ENCODE data around the gene MAST4. TPM values are rescaled to one million over a fixed set of nuclear protein-coding genes. Genes with fewer than 3 reads are reported as not detected.

The MAST4 gene
- total and polyA plus RNA-seq, 2 donors = 12.9 to 69.1 TPM

DNA sequence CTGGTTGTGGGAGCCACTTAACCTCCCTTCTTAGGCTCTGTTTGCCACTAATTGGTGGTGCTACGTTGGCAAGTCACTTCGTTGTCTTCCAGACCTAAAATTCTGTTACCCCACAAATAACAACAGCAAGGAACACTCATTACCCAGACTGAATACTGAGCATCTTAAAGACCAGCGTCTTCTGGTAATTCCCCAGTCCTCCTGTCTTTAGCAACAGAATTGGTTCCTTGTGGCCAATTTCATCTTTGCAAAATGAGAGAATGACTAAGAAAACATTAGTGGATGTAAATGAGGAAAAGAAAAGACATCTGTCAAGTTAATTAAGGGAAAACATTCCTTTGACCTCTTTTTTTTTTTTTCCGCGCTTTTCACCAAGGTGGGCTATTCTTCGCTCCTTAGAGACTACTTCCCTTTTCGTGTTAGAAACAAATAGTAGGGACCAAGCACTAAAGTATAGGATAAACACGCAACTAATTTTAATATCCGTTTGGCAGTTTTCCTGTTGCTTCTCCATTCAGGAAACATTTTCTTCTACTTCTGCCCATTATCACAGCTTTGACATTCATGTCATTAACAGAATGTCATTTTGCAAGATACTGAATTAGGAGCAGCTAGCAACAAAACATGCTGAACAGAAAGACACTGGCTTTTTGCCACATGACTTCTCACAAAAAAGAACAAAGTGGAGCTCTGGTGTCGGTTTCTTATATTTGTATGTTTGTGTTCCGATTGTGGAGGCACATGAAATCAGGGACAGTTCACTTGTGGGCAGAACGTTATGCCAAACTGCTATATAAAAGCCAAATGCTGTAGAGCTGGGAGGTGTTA is 446.2 kb downstream of the MAST4 start:
- WGBS = 72% methylated on average over 12 of the region's 12 CpGs
- no peak overlapping the region for H3K4me3 ChIP-seq (ENCODE audit: low read depth, low read length)
- H3K36me3 ChIP-seq (ENCODE audit: insufficient read depth) = peaks cover 2% of the 10 kb centered on the region
- H3K4me1 ChIP-seq (ENCODE audit: insufficient read depth) = peaks cover 2% of the 10 kb centered on the region
- no peak overlapping the region for H3K27ac ChIP-seq (ENCODE audit: low read depth)
- no peak for DNase-seq (ENCODE audit: extremely low spot score)

DNA sequence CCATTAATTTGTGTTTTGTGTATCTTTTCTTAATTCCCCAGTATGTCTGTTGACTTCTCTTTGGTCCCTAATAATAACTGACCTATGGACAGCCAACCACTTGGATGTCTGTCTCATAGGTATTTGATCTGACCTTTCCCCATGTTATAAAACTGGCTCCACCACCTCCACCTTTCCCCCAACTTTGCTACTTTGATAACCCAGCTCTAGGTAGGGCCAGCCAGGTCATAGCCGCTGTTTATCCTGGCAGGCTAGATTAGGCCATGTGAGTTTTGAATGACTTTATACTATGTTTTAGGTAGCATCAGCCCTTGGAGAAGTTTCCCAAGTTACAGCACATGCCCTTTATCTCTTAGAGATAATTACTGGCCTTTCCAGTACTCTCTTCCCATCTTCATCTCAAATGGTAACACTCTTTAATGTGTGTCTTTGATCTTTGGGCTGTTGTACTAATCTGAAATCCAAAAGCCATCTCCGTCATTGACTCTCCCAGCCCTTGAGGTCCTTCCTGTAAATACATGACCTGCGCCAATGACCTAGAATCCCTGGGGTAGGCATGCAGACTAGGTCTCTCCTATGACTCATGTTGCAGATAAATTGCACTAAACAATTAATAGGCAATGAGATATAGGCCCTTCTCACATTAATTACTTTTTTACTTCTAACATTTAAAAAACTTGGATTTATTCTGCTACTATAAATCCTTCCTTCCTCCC is 447.8 kb downstream of the MAST4 start:
- 93% methylated on average over 3 of the region's 3 CpGs for WGBS
- no peak overlapping the region for H3K27ac ChIP-seq (ENCODE audit: low read depth)
- DNase-seq (ENCODE audit: extremely low spot score) = no peak
- H3K36me3 ChIP-seq (ENCODE audit: insufficient read depth) = peaks cover 2% of the 10 kb centered on the region
- H3K4me3 ChIP-seq (ENCODE audit: low read depth, low read length) = no peak overlapping the region
- peaks cover 2% of the 10 kb centered on the region for H3K4me1 ChIP-seq (ENCODE audit: insufficient read depth)

DNA sequence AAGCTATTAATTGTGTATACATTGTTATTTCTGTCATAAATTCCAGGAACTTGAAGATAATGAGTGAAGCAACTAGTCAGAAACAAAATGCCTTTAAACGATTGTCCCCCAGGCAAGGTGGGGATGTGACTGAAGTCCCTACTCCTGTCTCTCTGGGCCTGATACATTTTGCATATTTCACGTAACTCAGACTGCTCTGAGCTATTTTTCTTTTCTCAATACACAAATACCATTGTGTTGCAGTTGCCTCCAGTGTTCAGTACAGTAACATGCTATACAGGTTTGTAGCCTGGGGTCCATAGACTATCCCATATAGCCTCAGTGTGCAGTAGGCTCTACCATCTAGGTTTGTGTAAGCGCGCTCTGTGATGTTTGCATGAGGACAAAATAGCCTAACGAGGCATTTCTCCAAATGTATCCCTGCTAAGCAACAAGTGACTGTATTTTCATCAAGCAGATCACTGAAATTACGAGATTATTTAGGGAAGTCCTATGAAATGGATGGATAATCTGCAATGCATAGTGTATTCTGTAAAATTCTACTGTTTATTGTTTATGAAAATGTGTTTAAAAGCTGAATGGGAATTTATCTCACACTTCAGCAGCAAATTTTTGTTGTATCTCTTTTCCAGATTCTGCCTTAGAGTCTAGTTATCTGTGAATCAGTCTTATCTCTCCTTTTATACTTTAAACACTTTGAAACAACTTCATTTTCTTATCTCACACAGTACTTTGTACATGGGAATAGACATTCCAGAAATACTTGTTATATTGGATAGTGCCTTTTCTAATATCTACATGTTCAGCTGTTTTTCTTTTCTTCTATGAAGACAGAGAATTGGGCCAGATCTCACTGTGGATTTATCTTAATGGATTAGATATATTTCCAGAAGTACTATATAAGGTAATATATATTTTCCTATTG is 449.9 kb downstream of the MAST4 start:
- Histone ChIP-seq H3K4me3 (ENCODE audit: low read depth, low read length) (no peak overlapping the region), H3K27ac (ENCODE audit: low read depth) (no peak overlapping the region), H3K36me3 (ENCODE audit: insufficient read depth) (no peaks in the 10 kb centered on the region), H3K4me1 (ENCODE audit: insufficient read depth) (peaks cover 2% of the 10 kb centered on the region)
- no peak for DNase-seq (ENCODE audit: extremely low spot score)
- 77% methylated on average over 6 of the region's 6 CpGs for WGBS

DNA sequence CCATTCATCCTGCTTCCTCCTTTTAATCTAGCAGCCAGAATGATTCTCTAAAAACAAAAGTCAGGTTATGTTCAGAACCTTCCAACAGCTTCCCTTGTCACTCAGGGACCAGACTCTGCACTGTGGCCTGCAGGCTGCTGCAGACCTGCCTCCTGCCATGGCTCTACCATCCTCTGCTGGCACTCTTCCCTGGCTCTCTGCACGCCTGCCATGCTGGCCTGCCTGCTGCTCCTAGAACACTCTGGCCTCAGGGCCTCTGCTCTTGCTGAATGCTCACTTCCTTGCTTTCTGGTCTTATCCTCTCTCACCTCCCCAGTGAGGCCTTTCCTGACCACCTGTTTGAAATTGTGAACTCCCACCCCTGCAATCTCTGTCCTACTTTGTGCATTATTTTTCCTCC is 451.0 kb downstream of the MAST4 start:
- 50% methylated on average over 1 of the region's 1 CpG for WGBS
- no peak overlapping the region for H3K4me3 ChIP-seq (ENCODE audit: low read depth, low read length)
- no peak overlapping the region for H3K27ac ChIP-seq (ENCODE audit: low read depth)
- DNase-seq (ENCODE audit: extremely low spot score) = no peak
- H3K4me1 ChIP-seq (ENCODE audit: insufficient read depth) = peaks cover 2% of the 10 kb centered on the region
- no peaks in the 10 kb centered on the region for H3K36me3 ChIP-seq (ENCODE audit: insufficient read depth)

DNA sequence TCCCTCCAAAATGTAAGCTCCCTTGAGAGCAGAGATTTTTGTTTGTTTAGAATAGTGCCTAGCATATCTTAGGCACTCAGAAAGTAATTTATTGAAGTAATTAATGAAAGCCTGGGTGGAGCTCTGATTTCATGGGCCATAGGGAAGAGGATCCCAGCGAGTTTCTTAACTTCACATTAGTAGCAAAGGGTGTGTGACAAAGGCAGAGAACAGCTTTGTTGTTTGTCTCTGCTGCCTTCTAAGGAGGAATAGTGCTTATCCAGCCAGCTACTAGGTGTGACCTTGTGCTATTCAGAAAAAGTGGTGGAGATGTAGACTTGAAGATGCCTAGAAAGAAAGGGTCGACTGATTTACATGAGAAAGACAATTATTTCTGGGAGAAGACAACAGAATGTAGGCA is 451.4 kb downstream of the MAST4 start:
- Histone ChIP-seq H3K4me1 (ENCODE audit: insufficient read depth) (peaks cover 2% of the 10 kb centered on the region), H3K4me3 (ENCODE audit: low read depth, low read length) (no peak overlapping the region), H3K36me3 (ENCODE audit: insufficient read depth) (no peaks in the 10 kb centered on the region), H3K27ac (ENCODE audit: low read depth) (no peak overlapping the region)
- WGBS = 75% methylated on average over 2 of the region's 2 CpGs
- no peak for DNase-seq (ENCODE audit: extremely low spot score)

DNA sequence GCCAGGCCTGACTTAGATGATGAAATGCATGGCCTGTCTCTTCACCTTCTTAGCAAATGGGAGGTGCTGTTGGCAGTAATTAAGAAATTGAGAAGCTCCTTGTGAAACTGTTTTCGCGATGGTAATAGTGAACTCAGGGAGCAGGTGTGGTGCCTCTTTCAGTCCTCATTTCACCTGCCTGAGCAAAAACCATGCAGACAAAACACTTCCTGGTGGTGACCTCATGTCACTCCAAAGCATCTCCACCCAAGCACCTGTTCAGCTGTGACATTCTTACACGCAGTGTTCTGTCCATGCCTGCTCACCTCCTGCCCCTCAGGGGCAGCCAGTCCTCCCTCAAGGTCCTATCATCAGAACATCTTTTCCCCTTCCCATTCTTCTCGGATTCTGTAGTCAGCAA is 453.9 kb downstream of the MAST4 start:
- WGBS = 86% methylated on average over 4 of the region's 4 CpGs
- Histone ChIP-seq H3K4me1 (ENCODE audit: insufficient read depth) (no peaks in the 10 kb centered on the region), H3K27ac (ENCODE audit: low read depth) (no peak overlapping the region), H3K4me3 (ENCODE audit: low read depth, low read length) (no peak overlapping the region), H3K36me3 (ENCODE audit: insufficient read depth) (no peaks in the 10 kb centered on the region)
- DNase-seq (ENCODE audit: extremely low spot score) = no peak

DNA sequence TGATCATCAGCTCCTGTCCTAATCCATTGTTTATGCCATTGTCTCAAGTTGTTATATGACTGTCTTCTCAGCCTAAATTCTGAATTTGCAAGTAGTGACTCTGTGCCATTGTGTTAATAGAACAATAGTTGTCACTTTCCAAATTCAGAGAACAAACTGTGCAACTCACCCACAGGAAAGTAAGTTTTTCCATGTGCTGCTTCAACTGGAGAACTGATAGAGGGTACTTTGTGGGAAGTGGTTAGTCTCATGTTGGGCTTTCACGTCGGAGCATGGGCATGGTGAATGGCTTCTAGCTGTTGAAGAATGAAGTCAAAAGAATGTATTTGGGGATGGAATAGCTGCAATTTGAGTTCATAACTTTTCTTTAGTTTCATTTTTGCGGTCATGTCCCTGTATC is 454.4 kb downstream of the MAST4 start:
- no peaks in the 10 kb centered on the region for H3K36me3 ChIP-seq (ENCODE audit: insufficient read depth)
- no peak overlapping the region for H3K27ac ChIP-seq (ENCODE audit: low read depth)
- H3K4me1 ChIP-seq (ENCODE audit: insufficient read depth) = no peaks in the 10 kb centered on the region
- DNase-seq (ENCODE audit: extremely low spot score) = no peak
- 56% methylated on average over 3 of the region's 3 CpGs for WGBS
- no peak overlapping the region for H3K4me3 ChIP-seq (ENCODE audit: low read depth, low read length)

DNA sequence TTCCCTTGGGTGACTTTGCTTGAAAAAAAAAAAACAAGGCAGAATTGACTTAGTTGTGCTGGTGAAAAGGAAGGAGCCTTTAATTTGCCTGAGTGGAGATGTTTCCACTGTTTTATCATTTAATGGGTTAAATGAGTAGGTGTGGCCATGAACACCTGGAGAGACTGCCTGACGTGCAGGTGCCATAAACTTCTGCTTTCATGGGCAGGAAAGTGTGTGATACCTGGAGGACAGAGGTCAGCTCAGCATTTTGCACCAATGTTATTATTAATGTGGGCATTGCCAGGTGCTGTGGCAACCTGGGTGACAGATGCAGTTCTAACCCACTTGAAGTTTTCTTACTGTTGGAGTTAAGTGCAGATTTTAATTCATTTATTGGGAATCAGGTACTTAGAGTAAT is 455.0 kb downstream of the MAST4 start:
- Histone ChIP-seq H3K27ac (ENCODE audit: low read depth) (no peak overlapping the region), H3K4me3 (ENCODE audit: low read depth, low read length) (no peak overlapping the region), H3K4me1 (ENCODE audit: insufficient read depth) (no peaks in the 10 kb centered on the region), H3K36me3 (ENCODE audit: insufficient read depth) (no peaks in the 10 kb centered on the region)
- DNase-seq (ENCODE audit: extremely low spot score) = no peak
- 62% methylated on average over 1 of the region's 1 CpG for WGBS

DNA sequence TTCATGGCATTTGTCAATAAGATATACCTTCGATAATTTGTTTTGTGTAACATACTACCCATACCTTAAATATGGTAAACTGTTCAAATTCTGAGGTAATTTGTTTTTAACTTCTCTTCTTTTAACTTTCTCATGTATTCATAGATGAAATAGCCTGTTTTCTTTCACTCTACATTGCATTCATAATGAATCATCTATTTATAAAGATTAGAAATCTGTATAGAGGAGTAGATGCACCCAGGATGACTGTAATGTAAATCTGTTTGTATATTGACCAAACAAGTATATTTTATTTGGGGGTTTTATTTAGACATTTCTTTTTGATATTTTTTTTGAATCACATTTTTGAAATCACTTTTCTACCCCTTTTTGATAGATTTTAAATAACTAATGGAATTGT is 455.8 kb downstream of the MAST4 start:
- no peaks in the 10 kb centered on the region for H3K4me1 ChIP-seq (ENCODE audit: insufficient read depth)
- 54% methylated on average over 1 of the region's 1 CpG for WGBS
- no peak overlapping the region for H3K4me3 ChIP-seq (ENCODE audit: low read depth, low read length)
- no peak for DNase-seq (ENCODE audit: extremely low spot score)
- no peaks in the 10 kb centered on the region for H3K36me3 ChIP-seq (ENCODE audit: insufficient read depth)
- H3K27ac ChIP-seq (ENCODE audit: low read depth) = no peak overlapping the region

DNA sequence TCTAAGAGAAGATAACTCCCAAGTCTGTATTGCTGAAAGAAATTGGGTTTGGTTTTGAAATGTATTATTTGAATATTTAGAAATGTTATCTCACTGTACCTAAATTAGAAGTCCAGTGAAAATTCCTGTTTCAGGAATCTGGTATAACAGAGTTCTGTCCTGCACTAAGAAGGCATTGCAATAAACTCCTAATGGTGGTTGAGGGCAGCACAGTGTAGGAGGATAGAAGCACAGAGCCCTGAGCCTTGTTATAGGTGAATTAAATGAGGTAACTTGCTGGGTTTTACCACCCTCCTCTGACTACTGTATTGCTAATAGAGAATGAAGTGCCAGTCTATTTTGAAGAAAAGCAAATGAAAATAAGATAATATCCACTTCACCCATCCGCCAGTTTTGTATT is 457.0 kb downstream of the MAST4 start:
- no peak overlapping the region for H3K4me3 ChIP-seq (ENCODE audit: low read depth, low read length)
- DNase-seq (ENCODE audit: extremely low spot score) = no peak
- H3K36me3 ChIP-seq (ENCODE audit: insufficient read depth) = no peaks in the 10 kb centered on the region
- H3K27ac ChIP-seq (ENCODE audit: low read depth) = no peak overlapping the region
- 91% methylated on average over 1 of the region's 1 CpG for WGBS
- no peaks in the 10 kb centered on the region for H3K4me1 ChIP-seq (ENCODE audit: insufficient read depth)

DNA sequence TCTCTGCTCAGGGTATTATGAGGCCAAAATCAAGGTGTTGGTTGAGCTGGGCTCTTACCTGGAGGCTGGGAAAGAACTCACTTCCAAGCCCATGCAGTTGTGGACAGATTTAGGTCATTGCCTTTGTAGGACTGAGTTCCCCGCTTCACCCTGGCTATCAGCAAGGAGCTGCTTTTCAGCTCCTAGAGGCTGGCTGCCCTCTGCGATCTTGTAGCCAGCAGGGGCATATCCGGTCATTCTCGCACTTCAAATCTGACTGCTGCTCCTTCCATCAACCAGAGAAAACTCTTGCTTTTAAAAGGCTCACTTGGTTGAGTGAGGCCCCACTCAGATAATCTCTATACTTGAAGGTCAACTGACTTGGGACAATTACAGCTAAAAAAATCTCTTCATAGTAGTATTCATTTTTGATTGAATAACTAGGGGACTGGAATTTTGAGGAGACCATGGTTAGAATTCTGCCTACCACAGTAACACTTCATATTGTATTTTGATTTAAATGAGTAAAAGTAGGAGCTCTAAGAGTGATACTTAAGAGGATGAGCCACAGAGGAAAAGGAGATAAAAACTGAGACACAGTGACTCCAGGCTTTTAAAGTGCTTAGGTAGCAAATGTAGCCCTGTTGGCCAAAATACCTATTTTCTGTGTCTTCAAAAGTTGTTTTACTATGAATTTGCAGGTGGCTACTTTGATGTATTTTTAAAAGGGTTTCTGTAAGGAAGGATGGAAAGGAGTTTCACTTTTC is 463.0 kb downstream of the MAST4 start:
- H3K36me3 ChIP-seq (ENCODE audit: insufficient read depth) = no peaks in the 10 kb centered on the region
- no peaks in the 10 kb centered on the region for H3K4me1 ChIP-seq (ENCODE audit: insufficient read depth)
- no peak overlapping the region for H3K27ac ChIP-seq (ENCODE audit: low read depth)
- no peak for DNase-seq (ENCODE audit: extremely low spot score)
- WGBS = 85% methylated on average over 4 of the region's 4 CpGs
- no peak overlapping the region for H3K4me3 ChIP-seq (ENCODE audit: low read depth, low read length)

DNA sequence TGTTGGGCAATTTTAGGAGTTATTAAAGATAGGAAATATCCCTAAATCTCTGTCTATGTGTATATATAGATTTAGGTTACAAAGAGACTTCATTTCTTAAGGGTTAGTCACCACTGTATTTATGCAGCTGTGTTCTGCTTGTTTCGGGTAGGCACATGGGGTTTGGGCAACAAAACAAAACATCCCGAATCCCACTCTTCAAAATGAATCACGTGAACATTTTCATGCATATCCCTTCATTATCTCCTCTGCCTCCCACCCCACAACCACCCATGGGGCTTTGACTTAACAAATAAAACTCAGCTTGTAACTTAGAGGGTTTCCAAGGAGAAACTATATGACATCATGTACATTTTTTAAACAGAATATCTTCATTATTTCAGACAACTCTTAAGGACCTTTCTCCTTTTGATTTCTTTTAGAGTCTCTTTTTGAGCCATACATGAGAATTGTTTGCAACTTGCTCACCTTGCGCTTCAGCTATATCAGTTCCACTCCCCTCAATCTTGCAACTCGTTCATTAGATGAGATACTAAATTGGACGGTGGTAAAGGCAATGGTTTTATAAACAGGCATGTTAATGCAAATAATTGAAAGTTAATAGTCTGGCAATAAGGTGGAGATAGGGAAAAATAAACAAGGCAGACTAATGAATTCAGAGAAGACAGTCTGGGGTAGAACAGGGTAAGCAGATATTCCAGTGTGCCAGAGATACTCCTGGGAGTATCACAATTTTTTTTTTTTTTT is 463.7 kb downstream of the MAST4 start:
- 67% methylated on average over 6 of the region's 6 CpGs for WGBS
- Histone ChIP-seq H3K27ac (ENCODE audit: low read depth) (no peak overlapping the region), H3K4me3 (ENCODE audit: low read depth, low read length) (no peak overlapping the region), H3K4me1 (ENCODE audit: insufficient read depth) (no peaks in the 10 kb centered on the region), H3K36me3 (ENCODE audit: insufficient read depth) (no peaks in the 10 kb centered on the region)
- DNase-seq (ENCODE audit: extremely low spot score) = no peak

Measured in urinary bladder (tissue), 4 donors.